Astrocyte (in vitro differentiated cells and primary cell): ENCODE data around the gene HEXD. TPM values are rescaled to one million over a fixed set of nuclear protein-coding genes. Genes with fewer than 3 reads are reported as not detected.

Source experiments
- DNase-seq: peaks from one replicate; pipeline ENCODE4 v3.0.0-alpha.2; 2010; ENCODE audit warnings: low read depth
- FAIRE-seq: peaks from 2 replicates; lab custom pipeline; 2011; peaks lifted over from hg19 to GRCh38; lab: Jason Lieb, UNC
- H2AFZ ChIP-seq: 2 replicates; pipeline ENCODE4 v1.6.0; 2012; ENCODE audit warnings: low read depth, low read length, inconsistent platforms
- H3K27ac ChIP-seq: 2 replicates; pipeline ENCODE4 v1.5.1; 2011; ENCODE audit warnings: low read depth, low read length, inconsistent platforms
- H3K27me3 ChIP-seq: 2 replicates; pipeline ENCODE4 v1.6.0; 2011; ENCODE audit warnings: low read length, inconsistent platforms; ENCODE audit not compliant: insufficient read depth
- H3K36me3 ChIP-seq: 2 replicates; pipeline ENCODE4 v1.5.1; 2011; ENCODE audit warnings: low read length, inconsistent platforms; ENCODE audit not compliant: insufficient read depth
- H3K4me1 ChIP-seq: 2 replicates; pipeline ENCODE4 v1.5.1; 2011; ENCODE audit warnings: low read length, inconsistent platforms; ENCODE audit not compliant: insufficient read depth
- H3K4me2 ChIP-seq: 2 replicates; pipeline ENCODE4 v1.6.0; 2012; ENCODE audit warnings: low read length, inconsistent platforms
- H3K4me3 ChIP-seq: 2 replicates; pipeline ENCODE4 v1.5.1; 2011; ENCODE audit warnings: low read depth, mild to moderate bottlenecking, low read length, inconsistent platforms; ENCODE audit not compliant: insufficient read depth
- H3K79me2 ChIP-seq: 2 replicates; pipeline ENCODE4 v1.6.0; 2012; ENCODE audit warnings: mild to moderate bottlenecking, low read length, inconsistent platforms; ENCODE audit not compliant: insufficient read depth
- H3K9ac ChIP-seq: 2 replicates; pipeline ENCODE4 v1.6.0; 2012; ENCODE audit warnings: mild to moderate bottlenecking, low read length, inconsistent platforms
- H3K9me3 ChIP-seq: 2 replicates; pipeline ENCODE4 v1.5.1; 2012; ENCODE audit warnings: low read depth, mild to moderate bottlenecking, low read length, inconsistent platforms; ENCODE audit not compliant: insufficient read depth
- H4K20me1 ChIP-seq: 2 replicates; pipeline ENCODE4 v1.6.0; 2012; ENCODE audit warnings: low read length, inconsistent platforms; ENCODE audit not compliant: insufficient read depth
- H3K27ac Mint-ChIP-seq: one replicate; pipeline ENCODE4 v1.8.0; 2021; ENCODE audit warnings: mild to moderate bottlenecking, mixed read lengths; ENCODE audit not compliant: unreplicated experiment
- H3K27me3 Mint-ChIP-seq: one replicate; pipeline ENCODE4 v1.8.0; 2021; ENCODE audit warnings: low read depth, mixed read lengths; ENCODE audit not compliant: unreplicated experiment
- H3K36me3 Mint-ChIP-seq: one replicate; pipeline ENCODE4 v1.8.0; 2021; ENCODE audit warnings: low read depth, mixed read lengths; ENCODE audit not compliant: unreplicated experiment
- H3K4me1 Mint-ChIP-seq: one replicate; pipeline ENCODE4 v1.8.0; 2021; ENCODE audit warnings: low read depth, mixed read lengths; ENCODE audit not compliant: unreplicated experiment
- H3K4me3 Mint-ChIP-seq: one replicate; pipeline ENCODE4 v1.8.0; 2021; ENCODE audit warnings: mild to moderate bottlenecking, moderate library complexity, mixed read lengths; ENCODE audit not compliant: unreplicated experiment
- H3K9me3 Mint-ChIP-seq: one replicate; pipeline ENCODE4 v1.8.0; 2021; ENCODE audit warnings: mild to moderate bottlenecking, mixed read lengths; ENCODE audit not compliant: unreplicated experiment
- EZH2 ChIP-seq: IDR thresholded peaks from 2 replicates; pipeline ENCODE4 v1.6.1; 2012; ENCODE audit warnings: mild to moderate bottlenecking, low read length, inconsistent platforms; ENCODE audit not compliant: insufficient read depth
- total RNA-seq: library from RNA; stranded (reverse); gene quantifications from 2 replicates; pipeline ENCODE4 v1.2.1, GENCODE V29; 2021
- TF ChIP-seq, protein P1 (sequence below): IDR thresholded peaks from 2 replicates; pipeline ENCODE4 v1.5.1; 2011; ENCODE audit warnings: low read depth, mild to moderate bottlenecking, inconsistent platforms, low read length, moderate library complexity; ENCODE audit not compliant: insufficient read depth

The HEXD gene
- total RNA-seq, 1 donor from 2014 or later: 11.1 TPM

DNA sequence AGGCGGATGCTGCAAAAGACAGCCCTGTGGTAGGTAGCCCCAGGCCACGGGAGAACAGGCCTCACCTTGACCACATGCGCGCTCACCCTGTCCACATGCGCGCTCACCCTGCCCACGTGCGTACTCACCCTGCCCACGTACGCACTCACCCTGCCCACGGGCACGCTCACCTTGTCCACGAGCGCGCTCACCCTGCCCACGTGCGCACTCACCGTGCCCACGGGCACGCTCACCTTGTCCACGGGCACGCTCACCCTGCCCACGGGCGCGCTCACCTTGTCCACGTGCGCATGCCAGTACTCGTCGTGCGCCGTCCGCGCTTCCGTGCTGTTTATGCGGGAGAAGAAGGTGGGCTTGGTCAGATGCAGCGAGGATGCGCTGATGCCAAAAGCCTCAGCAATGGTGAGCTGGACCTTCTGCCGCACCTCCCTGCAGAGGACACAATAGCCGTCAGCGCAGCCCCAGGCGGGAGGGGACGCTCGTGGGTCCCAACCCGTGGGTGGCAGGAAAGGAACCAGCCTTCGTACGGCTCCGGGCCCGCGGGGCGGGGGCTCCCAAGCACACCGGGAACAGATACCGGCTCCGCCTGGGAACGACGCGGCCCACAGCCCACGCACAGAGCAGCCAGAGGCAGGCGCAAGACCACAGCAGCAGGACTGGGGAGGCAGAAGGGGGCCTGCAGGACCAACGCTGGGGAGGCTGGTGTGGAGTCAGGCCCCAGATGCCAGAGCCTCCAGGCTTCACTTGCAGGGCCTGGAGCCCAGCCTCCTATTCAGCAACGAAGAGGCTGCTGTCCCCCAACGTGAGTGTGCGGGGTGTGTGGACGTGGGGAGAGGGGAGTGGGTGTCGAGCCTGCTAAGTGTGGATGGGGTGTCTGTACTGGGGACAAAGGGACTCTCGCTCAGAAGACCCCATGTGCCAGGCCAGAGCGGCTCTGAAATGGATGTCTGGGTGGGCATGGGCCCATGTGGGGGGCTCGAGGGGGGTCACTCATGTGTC is 14.2 kb upstream of the HEXD start:
- Mint-ChIP-seq H3K27ac (no peak overlapping the region), H3K9me3 (no peaks in the 10 kb centered on the region), H3K4me3 (no peak overlapping the region), H3K36me3 (peaks cover 2% of the 10 kb centered on the region), H3K27me3 (no peaks in the 10 kb centered on the region), H3K4me1 (peaks cover 9% of the 10 kb centered on the region)
- Histone ChIP-seq H2AFZ (no peak overlapping the region), H3K27ac (no peak overlapping the region), H3K4me2 (no peak overlapping the region), H3K4me3 (no peak overlapping the region), H3K27me3 (no peaks in the 10 kb centered on the region), H3K4me1 (peaks cover 8% of the 10 kb centered on the region), H3K9ac (no peak overlapping the region), H3K36me3 (peaks cover 3% of the 10 kb centered on the region), H3K9me3 (no peaks in the 10 kb centered on the region), H4K20me1 (peaks cover 18% of the 10 kb centered on the region), H3K79me2 (no peaks in the 10 kb centered on the region)
- DNase-seq: no peak
- FAIRE-seq: no peak
- no peak for TF ChIP-seq EZH2
- TF ChIP-seq, protein P1, sequence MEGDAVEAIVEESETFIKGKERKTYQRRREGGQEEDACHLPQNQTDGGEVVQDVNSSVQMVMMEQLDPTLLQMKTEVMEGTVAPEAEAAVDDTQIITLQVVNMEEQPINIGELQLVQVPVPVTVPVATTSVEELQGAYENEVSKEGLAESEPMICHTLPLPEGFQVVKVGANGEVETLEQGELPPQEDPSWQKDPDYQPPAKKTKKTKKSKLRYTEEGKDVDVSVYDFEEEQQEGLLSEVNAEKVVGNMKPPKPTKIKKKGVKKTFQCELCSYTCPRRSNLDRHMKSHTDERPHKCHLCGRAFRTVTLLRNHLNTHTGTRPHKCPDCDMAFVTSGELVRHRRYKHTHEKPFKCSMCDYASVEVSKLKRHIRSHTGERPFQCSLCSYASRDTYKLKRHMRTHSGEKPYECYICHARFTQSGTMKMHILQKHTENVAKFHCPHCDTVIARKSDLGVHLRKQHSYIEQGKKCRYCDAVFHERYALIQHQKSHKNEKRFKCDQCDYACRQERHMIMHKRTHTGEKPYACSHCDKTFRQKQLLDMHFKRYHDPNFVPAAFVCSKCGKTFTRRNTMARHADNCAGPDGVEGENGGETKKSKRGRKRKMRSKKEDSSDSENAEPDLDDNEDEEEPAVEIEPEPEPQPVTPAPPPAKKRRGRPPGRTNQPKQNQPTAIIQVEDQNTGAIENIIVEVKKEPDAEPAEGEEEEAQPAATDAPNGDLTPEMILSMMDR: no peak

DNA sequence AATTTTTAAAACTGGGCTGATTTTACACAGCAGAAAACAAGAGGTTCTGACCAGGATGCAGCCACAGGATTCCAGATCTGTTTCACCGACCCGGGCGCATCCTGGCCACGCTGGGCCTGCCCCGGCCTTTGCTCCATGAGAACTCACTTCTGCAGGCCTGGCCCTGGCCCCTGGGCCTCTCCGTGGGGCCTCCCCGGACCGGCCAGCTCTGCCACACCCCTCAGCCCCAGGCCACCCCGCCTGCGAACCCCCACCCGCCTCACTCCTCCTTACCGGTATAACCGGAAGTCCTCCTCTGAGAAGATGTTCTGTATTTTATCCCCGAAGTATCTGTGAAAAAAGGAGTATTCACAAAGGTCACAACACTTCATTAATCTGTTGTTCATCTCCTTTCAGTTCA is 13.1 kb upstream of the HEXD start:
- Histone ChIP-seq H3K36me3 (peaks cover 3% of the 10 kb centered on the region), H3K27ac (no peak overlapping the region), H3K27me3 (no peaks in the 10 kb centered on the region), H4K20me1 (peaks cover 23% of the 10 kb centered on the region), H3K4me3 (no peak overlapping the region), H3K9me3 (no peaks in the 10 kb centered on the region), H3K79me2 (no peaks in the 10 kb centered on the region), H3K9ac (no peak overlapping the region), H2AFZ (no peak overlapping the region), H3K4me1 (peaks cover 8% of the 10 kb centered on the region), H3K4me2 (no peak overlapping the region)
- H3K4me3 Mint-ChIP-seq: no peak overlapping the region
- peaks cover 2% of the 10 kb centered on the region for H3K36me3 Mint-ChIP-seq
- H3K27ac Mint-ChIP-seq: no peak overlapping the region
- FAIRE-seq (no peak), DNase-seq (no peak)
- no peak for TF ChIP-seq EZH2
- TF ChIP-seq, protein P1: no peak
- H3K4me1 Mint-ChIP-seq: peaks cover 9% of the 10 kb centered on the region
- no peaks in the 10 kb centered on the region for H3K27me3 Mint-ChIP-seq
- no peaks in the 10 kb centered on the region for H3K9me3 Mint-ChIP-seq
